Thyroid gland (tissue), 4 donors: Measurements from ENCODE around the gene SF1. TPM values are rescaled to one million over a fixed set of nuclear protein-coding genes. Genes with fewer than 3 reads are reported as not detected.

Source experiments
- DNase-seq, 2 donors: peaks; one replicate each; pipeline ENCODE4 v3.0.0-alpha.2; 2019
- H3K27ac ChIP-seq, 3 donors: fragments of 200-600 bp; sonication (generic); 1 replicate in 2 of 3; 2 replicates in 1 of 3; pipeline ENCODE4 v1.5.1; 2016 to 2019; ENCODE audit warnings: mild to moderate bottlenecking in 1 of 3, moderate library complexity in 1 of 3
- H3K27me3 ChIP-seq: fragments of 200-600 bp; sonication (generic); one replicate; pipeline ENCODE4 v1.5.1; 2019
- H3K36me3 ChIP-seq, 2 donors: fragments of 200-600 bp; sonication (generic); one replicate each; pipeline ENCODE4 v1.5.1; 2016 to 2019
- H3K4me1 ChIP-seq, 2 donors: fragments of 200-600 bp; sonication (generic); one replicate each; pipeline ENCODE4 v1.5.1; 2017 to 2019
- H3K4me3 ChIP-seq, 3 donors: fragments of 200-600 bp; sonication (generic); replicated peaks in 1 of 3; 1 replicate in 2 of 3; 2 replicates in 1 of 3; pipeline ENCODE4 v1.5.1; 2016; ENCODE audit warnings: mild to moderate bottlenecking in 1 of 3
- H3K9me3 ChIP-seq: fragments of 200-600 bp; sonication (generic); one replicate; pipeline ENCODE4 v1.5.1; 2017
- POLR2A ChIP-seq, 2 donors: fragments of 450-650 bp; IDR thresholded peaks; one replicate each; pipeline ENCODE4 v1.6.1; 2017; ENCODE audit warnings: antibody characterized with exemption in 2 of 2, mild to moderate bottlenecking in 2 of 2, moderate library complexity in 1 of 2
- WGBS, 2 donors: methylation state at CpG; one replicate each; pipeline ENCODE4 v1.1.5; 2017; 5-methylcytosine and 5-hydroxymethylcytosine counted together
- intact Hi-C: fragments of 100-400 bp; cut with DNase I; formaldehyde crosslinking; loops from one replicate; pipeline ENCODE4 v1.15.1; 2023
- total RNA-seq, 4 donors: library from RNA; depleted of rRNA; stranded (reverse); fragments of >200 nt; gene quantifications; one replicate each; pipeline ENCODE4 v1.2.3, GENCODE V29; 2016
- TF ChIP-seq, protein P1 (sequence below), 6 experiments: fragments of 200-600 bp in 3 of 6; fragments of 450-650 bp in 3 of 6; sonication (generic) in 3 of 6; IDR thresholded peaks; one replicate each; pipeline ENCODE4 v1.5.1; 2016 to 2019; ENCODE audit warnings: antibody characterized with exemption in 6 of 6, mild to moderate bottlenecking in 2 of 6, inconsistent platforms in 1 of 6, moderate library complexity in 1 of 6

The SF1 gene
- total RNA-seq, 4 donors from 2014 or later: 171 to 419 (median 297) TPM

GRCh38 chr11:64765851-64766665 is 12.3 kb downstream of the SF1 start:
- H3K9me3 ChIP-seq: no peaks in the 10 kb centered on the region
- TF ChIP-seq POLR2A (IDR thresholded peaks at IDR 0.05): no peak
- TF ChIP-seq, protein P1, sequence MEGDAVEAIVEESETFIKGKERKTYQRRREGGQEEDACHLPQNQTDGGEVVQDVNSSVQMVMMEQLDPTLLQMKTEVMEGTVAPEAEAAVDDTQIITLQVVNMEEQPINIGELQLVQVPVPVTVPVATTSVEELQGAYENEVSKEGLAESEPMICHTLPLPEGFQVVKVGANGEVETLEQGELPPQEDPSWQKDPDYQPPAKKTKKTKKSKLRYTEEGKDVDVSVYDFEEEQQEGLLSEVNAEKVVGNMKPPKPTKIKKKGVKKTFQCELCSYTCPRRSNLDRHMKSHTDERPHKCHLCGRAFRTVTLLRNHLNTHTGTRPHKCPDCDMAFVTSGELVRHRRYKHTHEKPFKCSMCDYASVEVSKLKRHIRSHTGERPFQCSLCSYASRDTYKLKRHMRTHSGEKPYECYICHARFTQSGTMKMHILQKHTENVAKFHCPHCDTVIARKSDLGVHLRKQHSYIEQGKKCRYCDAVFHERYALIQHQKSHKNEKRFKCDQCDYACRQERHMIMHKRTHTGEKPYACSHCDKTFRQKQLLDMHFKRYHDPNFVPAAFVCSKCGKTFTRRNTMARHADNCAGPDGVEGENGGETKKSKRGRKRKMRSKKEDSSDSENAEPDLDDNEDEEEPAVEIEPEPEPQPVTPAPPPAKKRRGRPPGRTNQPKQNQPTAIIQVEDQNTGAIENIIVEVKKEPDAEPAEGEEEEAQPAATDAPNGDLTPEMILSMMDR (IDR thresholded peaks at IDR 0.05): no peak
- no peak overlapping the region for H3K27ac ChIP-seq
- H3K4me3 ChIP-seq: no peak overlapping the region
- DNase-seq: no peak
- no peaks in the 10 kb centered on the region for H3K27me3 ChIP-seq
- H3K36me3 ChIP-seq: peaks cover 72 to 84% of the 10 kb centered on the region in 2 donors
- intact Hi-C loops: no loop called here
- H3K4me1 ChIP-seq: peaks cover 17 to 32% of the 10 kb centered on the region in 2 donors
- 95 to 96% methylated on average over 28 of the region's 42 CpGs for WGBS, 2 donors

DNA sequence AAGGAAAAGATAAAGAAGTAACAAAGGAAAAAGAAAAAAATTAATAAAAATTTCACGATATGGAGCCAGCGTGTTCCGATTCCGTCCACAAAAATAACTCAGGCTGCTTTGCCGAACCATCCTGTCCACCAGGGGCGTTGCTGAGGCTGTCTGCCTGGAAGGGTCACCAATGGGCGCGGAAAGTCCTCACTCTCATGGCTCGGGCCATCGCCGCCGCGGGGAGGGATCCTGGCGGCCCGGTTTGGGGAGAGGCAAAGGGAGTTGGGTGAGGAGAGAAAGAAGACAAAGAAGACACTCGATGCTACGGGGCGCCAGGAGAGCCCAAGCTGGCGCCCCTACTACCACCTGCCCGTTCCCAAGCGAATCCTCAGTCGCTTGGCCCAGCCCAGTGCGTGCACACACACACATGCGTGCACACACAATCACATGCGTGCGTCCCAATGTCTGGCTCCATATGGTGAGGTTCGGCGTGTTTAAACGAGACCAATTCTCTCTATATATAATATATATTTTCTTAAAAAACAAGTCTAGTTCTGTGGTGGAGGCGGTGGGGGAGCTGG is 13.0 kb downstream of the SF1 start:
- H3K27ac ChIP-seq: no peak overlapping the region
- 89 to 92% methylated on average over 30 of the region's 30 CpGs for WGBS, 2 donors
- intact Hi-C loops: no loop called here
- H3K9me3 ChIP-seq: no peaks in the 10 kb centered on the region
- TF ChIP-seq POLR2A (IDR thresholded peaks at IDR 0.05): no peak
- TF ChIP-seq, protein P1 (IDR thresholded peaks at IDR 0.05): no peak
- no peak overlapping the region for H3K4me3 ChIP-seq
- peaks cover 65 to 77% of the 10 kb centered on the region in 2 donors for H3K36me3 ChIP-seq
- DNase-seq: no peak
- H3K27me3 ChIP-seq: no peaks in the 10 kb centered on the region
- peaks cover 23 to 39% of the 10 kb centered on the region in 2 donors for H3K4me1 ChIP-seq

DNA sequence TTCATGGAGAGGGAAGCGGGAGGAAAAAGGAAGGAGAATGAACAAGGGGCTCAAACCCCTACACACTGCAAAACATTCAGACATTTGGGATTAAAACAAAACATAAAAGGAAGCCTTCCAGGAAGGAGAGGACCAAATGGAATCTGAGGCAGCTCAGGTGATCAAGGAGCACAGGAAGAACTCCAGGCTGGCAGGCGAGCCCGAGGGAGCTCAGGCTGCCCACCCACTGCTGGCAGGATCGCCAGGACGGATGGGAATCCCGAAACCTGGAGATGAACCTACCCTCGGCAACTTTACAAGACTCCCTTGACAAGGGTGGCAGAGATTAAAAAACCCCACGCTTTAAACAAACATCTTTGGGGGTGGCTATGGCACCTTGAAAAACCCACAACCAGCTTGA is 13.6 kb downstream of the SF1 start:
- Histone ChIP-seq H3K27ac (peak overlapping the region in 1 of 3 donors; percentile 24), H3K36me3 (peaks cover 59 to 70% of the 10 kb centered on the region in 2 donors), H3K4me3 (no peak overlapping the region), H3K9me3 (no peaks in the 10 kb centered on the region), H3K27me3 (no peaks in the 10 kb centered on the region), H3K4me1 (peaks cover 29 to 45% of the 10 kb centered on the region in 2 donors)
- no peak for TF ChIP-seq POLR2A (IDR thresholded peaks at IDR 0.05)
- TF ChIP-seq, protein P1 (IDR thresholded peaks at IDR 0.05): no peak
- 92 to 96% methylated on average over 8 of the region's 8 CpGs for WGBS, 2 donors
- intact Hi-C loops: no loop called here
- no peak for DNase-seq

DNA sequence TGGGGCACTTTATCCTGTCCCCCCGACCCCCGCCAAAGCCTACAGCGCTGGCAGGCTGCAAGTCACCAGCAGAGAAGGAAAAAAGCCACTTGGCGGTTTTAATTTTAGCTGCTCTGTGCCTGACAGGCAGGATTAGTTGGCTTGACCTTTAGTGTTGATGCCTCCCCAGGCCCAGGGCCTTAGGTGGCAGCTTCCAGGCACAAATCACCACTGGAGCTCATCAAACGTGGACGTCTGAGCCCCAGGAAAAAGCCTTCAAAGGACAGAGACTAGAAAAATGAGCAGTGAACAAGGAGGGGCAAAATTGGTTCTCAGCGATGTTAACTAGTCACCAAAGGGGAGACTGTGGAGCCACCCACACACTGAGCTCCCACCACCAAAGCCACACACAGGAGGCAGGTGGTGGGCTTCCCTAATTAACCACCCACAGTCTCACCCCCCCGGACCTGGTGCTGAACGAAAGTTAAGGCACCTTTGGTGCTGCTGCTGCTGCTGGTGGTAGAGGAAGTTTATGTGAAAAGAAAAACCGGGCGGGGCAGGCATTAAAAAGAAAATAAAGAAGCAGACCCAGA is 14.2 kb downstream of the SF1 start:
- H3K27me3 ChIP-seq: no peaks in the 10 kb centered on the region
- H3K4me3 ChIP-seq: no peak overlapping the region
- intact Hi-C loops: no loop called here
- H3K36me3 ChIP-seq: peaks cover 52 to 64% of the 10 kb centered on the region in 2 donors
- H3K9me3 ChIP-seq: no peaks in the 10 kb centered on the region
- no peak for TF ChIP-seq POLR2A (IDR thresholded peaks at IDR 0.05)
- H3K4me1 ChIP-seq: peaks cover 34 to 51% of the 10 kb centered on the region in 2 donors
- H3K27ac ChIP-seq: peak overlapping the region in 2 of 3 donors; percentile 47 to 75
- DNase-seq: no peak
- 74 to 83% methylated on average over 11 of the region's 11 CpGs for WGBS, 2 donors

DNA sequence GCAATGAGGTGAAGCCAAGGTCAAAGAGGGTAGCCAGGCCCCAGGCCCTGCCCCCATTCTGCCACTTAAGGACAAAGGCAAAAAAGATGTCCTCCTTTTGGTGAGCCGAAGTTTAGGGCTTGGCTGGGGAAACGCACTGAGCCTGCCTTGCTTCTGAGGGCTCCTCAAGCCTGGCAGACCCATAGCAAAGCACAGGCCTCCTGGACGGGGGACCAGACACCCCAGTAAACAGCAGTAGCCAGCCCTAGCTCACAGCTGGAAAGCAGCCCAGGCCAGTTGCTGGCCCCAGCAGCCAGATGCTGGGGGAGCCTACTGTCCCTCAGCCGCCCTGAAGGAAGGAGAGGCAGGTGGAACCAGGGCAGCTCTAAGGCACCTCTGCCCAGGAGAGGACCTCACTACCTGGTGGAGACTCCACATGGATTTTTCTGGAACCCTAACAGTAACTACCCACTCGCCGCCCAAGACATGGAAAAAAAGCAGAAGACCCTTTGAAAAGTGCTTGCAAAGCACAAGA is 14.8 kb downstream of the SF1 start:
- no peaks in the 10 kb centered on the region for H3K9me3 ChIP-seq
- 70 to 72% methylated on average over 5 to 6 of the region's 6 CpGs for WGBS, 2 donors
- DNase-seq: no peak
- no peaks in the 10 kb centered on the region for H3K27me3 ChIP-seq
- H3K4me3 ChIP-seq: no peak overlapping the region
- TF ChIP-seq, protein P1 (IDR thresholded peaks at IDR 0.05): no peak
- TF ChIP-seq POLR2A (IDR thresholded peaks at IDR 0.05): no peak
- H3K36me3 ChIP-seq: peaks cover 47 to 59% of the 10 kb centered on the region in 2 donors
- intact Hi-C loops: no loop called here
- H3K4me1 ChIP-seq: peaks cover 36 to 57% of the 10 kb centered on the region in 2 donors
- H3K27ac ChIP-seq: peak overlapping the region; percentile 47 to 75 (median 52)
